Stimulated activated CD4-positive, alpha-beta T cell treated with anti-CD3 and anti-CD28 coated beads, Interleukin-1b, Interleukin-23, amount 100 ng/mL, for 1 hour (primary cell): ENCODE measurements around the gene GCNT1.
"Not testable (repeated sequence)": the region's sequence is repeated elsewhere in the genome, so short reads cannot be mapped to it uniquely, and the experiment has no call there.

Source experiments
- DNase-seq, 2 donors: peaks; one replicate each; pipeline ENCODE4 v3.0.0-alpha.2; 2020; ENCODE audit warnings: low read depth in 2 of 2

GCNT1 gene

GRCh38 chr9:76458903-76459693 lies at the start of gene GCNT1:
Gene GCNT1, plus strand, starts transcription at chr9:76459182. Its CDS starts 43,200 bp downstream, at chr9:76502382.
- peak; percentile 54 to 81 for DNase-seq

- no peak for DNase-seq
These were observed 46.3 kb upstream of the GCNT1 start for GRCh38 chr9:76412638-76413037.

- DNase-seq: no peak
These were observed 45.3 kb upstream of the GCNT1 start for GRCh38 chr9:76413658-76414057.

DNA sequence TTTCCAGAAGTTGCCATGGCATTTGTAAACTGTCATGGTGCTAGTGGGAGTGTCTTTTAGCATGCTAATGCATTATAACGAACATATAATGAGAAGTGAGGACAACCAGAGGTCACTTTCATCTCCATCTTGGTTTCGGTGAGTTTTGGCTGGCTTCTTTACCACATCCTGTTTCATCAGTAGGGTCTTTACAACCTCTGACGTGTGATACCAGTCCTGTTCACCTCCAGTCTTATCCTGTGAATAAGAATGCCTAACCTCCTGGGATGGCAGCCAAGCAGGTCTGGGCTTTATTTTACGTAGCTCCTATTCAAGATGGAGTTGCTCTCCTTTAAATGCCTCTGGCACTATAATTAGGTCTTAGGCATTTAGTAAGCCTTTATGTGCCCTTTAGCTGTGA lies 44.3 kb upstream of the GCNT1 start:
- DNase-seq: no peak

DNA sequence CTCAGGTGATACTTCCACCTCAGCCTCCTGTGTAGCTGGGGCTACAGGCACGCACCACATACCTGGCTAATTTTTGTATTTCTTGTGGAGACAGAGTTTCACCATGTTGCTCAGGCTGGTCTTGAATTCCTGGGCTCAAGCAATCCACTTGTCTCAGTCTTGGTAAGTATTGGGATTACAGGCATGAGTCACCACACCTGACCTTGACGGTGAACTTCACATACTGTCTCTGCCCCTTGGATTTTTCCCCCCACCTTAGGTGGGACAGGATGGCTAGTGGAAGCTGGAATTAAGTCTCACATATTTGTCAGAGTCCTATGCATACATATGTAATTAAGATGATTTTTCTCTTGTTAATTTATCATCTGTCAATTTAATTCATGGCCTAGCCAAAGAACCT lies 43.8 kb upstream of the GCNT1 start:
- no peak for DNase-seq

DNA sequence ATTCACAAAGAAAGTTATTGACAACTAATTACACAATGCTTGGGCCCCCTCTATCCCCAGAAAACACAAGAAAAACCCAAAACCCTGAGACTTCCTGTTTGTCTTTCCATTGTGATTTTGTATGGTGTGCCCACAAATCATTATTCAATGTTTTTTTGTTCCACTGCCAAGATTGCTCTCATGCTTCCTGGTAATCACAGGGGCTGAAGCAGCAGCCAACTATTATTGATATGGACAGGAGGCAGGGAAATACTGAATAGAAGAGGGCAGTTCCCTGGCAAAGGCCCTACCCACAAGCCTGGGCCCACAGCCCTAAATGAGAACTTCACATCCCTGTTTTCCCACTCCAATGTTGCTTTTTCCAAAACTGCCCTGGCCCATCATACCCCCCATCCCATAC lies 43.3 kb upstream of the GCNT1 start:
- DNase-seq: no peak

DNA sequence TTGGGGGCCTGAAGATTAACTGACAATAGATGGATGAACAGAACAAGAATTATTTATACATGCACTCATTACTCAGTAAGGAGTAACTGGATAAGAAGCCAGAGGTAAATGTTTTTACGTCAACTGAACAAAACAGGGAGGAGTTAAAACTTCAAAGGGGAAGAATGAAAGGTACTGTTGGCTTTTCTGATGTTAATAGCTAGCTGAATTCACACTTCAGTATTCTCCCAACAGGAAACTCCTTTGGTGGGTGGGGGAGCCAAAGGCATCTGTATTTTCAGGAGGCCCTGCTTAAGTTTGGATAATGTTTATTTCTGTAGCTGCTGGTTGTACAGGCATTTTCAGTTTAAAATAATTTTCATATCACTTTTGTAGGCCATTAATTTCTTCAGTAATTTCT lies 41.6 kb upstream of the GCNT1 start:
- DNase-seq: no peak

GRCh38 chr9:76419782-76420380 lies 39.1 kb upstream of the GCNT1 start:
- no peak for DNase-seq

GRCh38 chr9:76423216-76424177 lies 35.5 kb upstream of the GCNT1 start:
- DNase-seq: no peak

DNA sequence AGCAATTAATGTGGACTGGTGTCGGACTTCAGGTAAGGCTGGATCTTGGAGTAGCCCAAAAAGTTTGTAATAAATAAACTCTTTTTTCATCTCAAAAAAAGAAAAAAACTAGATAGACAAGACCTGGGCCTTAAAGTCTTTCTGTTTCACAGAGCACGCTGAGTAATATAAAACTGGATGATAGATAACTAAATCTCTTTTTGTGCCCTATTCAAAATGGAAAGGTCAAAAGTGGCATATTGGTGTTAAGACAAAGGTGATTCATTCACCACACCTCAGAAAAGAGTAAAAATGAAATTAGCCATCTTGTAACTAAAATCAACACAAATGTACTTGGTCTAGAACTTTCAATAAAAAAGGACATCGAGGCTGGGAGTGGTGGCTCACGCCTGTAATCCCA lies 34.5 kb upstream of the GCNT1 start:
- DNase-seq: no peak

DNA sequence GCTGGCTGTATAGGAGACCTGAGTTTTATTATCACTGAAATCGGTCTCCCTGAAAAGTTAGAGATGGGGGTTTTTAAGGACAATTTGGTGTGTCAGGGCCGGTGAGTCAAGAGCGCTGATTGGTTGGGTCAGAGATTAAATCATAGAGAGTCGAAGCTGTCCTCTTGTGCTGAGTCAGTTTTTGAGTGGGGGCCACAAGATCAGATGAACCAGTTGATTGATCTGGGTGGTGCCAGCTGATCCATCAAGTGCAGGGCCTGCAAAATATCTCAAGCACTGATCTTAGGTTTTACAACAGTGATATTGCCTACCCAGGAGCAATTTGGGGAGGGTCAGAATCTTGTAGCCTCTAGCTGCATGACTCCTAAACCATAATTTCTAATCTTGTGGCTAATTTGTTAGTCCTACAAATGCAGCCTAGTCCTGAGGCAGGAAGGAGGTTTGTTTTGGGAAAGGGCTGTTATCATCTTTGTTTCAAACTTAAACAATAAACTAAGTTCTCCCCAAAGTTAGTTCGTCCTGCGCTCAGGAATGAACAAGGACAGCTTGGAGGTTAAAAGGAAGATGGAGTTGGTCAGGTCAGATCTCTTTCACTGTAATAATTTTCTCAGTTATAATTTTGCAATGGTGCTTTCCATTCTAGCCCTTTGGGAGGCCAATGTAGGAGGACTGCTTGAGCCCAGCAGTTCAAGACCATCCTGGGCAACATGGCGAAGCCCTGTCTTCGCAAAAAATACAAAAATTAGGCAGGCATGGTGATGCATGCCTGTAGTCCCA lies 33.1 kb upstream of the GCNT1 start:
- DNase-seq: no peak

DNA sequence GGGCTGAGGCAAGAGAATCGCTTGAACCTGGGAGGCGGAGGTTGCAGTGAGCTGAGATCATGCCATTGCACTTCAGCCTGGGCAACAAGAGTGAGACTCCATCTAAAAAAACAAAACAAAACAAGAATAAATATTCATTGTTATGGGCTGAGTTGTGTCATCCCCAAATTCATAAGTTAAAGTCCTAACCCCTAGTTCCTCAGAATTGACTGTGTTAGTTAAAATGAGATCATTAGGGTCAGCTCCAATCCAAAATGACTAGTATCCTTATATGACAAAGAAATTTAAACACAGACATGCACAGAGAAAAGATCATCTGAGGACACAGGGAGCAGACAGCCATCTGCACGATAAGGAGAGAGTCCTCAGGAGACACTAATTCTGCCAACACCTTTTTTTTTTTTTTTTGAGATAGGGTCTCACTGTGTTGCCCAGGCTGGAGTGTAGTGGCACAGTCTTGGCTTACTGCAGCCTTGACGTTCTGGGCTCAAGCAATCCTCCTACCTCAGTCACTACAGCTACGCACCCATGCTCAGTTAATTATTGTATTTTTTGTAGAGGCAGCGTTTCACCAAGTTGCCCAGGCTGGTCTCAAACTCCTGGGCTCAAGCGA lies 32.1 kb upstream of the GCNT1 start:
- no peak for DNase-seq

- no peak for DNase-seq
These were observed 27.4 kb upstream of the GCNT1 start for GRCh38 chr9:76431601-76432000.

DNA sequence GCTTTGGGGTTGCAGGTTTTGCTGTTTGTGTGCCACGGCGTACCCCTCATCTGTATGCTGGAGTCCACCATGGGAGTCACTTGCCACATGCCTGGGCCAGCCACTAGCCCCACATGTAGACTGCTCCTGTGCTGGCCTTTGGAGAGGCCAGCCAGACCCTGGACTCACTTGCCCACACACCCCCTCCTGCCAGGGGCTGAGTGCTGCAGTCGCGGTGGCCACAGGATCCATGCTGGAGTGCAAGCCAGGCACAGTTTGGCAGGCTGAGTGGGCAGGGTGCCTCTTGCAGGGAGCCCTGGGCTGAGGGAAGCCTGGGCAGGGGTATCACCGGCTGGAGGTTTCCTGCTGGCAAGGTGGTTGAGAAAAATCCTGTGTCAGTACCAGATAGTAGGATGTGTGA lies 25.6 kb upstream of the GCNT1 start:
- no peak for DNase-seq

DNA sequence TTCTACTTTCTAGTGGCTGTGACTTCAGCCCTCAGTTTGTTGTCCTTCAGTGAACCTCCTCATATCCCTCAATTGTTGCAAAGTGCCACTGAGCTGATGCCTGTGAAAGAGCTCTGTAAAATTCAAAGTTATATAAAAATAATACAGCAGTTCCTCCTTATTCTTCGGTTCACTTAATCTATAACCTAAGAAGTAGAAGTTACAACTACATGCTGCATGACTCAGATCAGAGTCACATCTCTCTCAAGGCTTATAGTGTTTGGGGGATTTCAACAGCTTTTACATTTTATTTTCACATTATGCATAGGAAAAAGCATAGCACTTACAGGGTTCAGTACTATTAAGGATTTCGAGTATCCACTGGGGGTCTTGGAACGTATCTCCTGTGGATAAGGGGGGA lies 25.1 kb upstream of the GCNT1 start:
- DNase-seq: no peak

GRCh38 chr9:76434897-76435296 lies 24.1 kb upstream of the GCNT1 start:
- not testable (repeated sequence) for DNase-seq

- not testable (repeated sequence) for DNase-seq
These were observed 21.8 kb upstream of the GCNT1 start for GRCh38 chr9:76437017-76437699.

DNA sequence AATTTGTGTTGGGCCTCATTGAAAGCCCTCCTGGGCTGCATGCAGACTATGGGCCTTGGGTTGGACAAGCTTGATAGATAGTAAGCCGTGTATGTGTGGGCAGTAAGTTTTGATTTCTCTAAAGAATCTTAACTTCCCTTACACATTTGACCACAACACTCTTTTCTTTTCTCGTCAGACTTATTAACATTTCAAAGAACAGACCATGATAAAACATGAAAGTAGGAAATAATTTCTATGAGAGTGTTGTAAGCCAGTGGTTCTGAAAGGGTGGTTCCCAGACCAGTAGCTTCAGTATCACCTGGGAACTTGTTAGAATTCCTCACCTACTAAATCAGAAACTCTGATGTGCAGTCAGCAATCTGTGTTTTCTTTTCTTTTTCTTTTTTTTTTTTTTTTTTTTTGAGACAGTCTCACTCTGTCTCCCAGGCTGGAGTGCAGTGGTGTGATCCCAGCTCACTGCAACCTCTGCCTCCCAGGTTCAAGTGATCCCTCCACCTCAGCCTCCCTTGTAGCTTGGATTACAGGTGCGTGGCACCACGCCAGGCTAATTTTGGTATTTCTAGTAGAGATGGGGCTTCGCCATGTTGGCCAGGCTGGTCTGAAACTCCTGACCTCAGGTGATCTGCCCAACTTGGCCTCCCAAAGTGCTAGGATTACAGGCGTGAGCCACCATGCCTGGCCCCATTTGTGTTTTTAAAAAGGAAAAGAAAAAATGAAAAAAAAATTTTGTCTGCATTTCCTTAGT lies 20.0 kb upstream of the GCNT1 start:
- no peak for DNase-seq

- no peak for DNase-seq
These were observed 17.2 kb upstream of the GCNT1 start for GRCh38 chr9:76441551-76442322.
